Measurements from ENCODE around the gene PTPRD. TPM values are rescaled to one million over a fixed set of nuclear protein-coding genes. Genes with fewer than 3 reads are reported as not detected.

The PTPRD gene
- total RNA-seq, 1 donor from 2014 or later = 5.7 TPM

- Mint-ChIP-seq H3K4me3 (ENCODE audit: unreplicated experiment) (no peak overlapping the region), H3K27ac (ENCODE audit: unreplicated experiment) (no peak overlapping the region), H3K27me3 (ENCODE audit: low read depth) (no peaks in the 10 kb centered on the region), H3K4me1 (ENCODE audit: low read depth) (no peaks in the 10 kb centered on the region), H3K36me3 (ENCODE audit: low read depth) (no peaks in the 10 kb centered on the region), H3K9me3 (ENCODE audit: low read depth) (no peaks in the 10 kb centered on the region)
- DNase-seq (ENCODE audit: low spot score) = no peak
- TF ChIP-seq CTCF (IDR thresholded peaks at IDR 0.05) = no peak
Observed at GRCh38 chr9:10148796-10149195, 464.0 kb downstream of the PTPRD start.

GRCh38 chr9:10146517-10147331 is 466.1 kb downstream of the PTPRD start:
- no peaks in the 10 kb centered on the region for H3K36me3 Mint-ChIP-seq (ENCODE audit: low read depth)
- no peak overlapping the region for H3K27ac Mint-ChIP-seq (ENCODE audit: unreplicated experiment)
- H3K9me3 Mint-ChIP-seq (ENCODE audit: low read depth) = no peaks in the 10 kb centered on the region
- no peak overlapping the region for H3K4me3 Mint-ChIP-seq (ENCODE audit: unreplicated experiment)
- DNase-seq (ENCODE audit: low spot score) = no peak
- H3K4me1 Mint-ChIP-seq (ENCODE audit: low read depth) = no peaks in the 10 kb centered on the region
- TF ChIP-seq CTCF (IDR thresholded peaks at IDR 0.05) = no peak
- H3K27me3 Mint-ChIP-seq (ENCODE audit: low read depth) = no peaks in the 10 kb centered on the region

- no peak for DNase-seq (ENCODE audit: low spot score)
- H3K36me3 Mint-ChIP-seq (ENCODE audit: low read depth) = no peaks in the 10 kb centered on the region
- no peaks in the 10 kb centered on the region for H3K9me3 Mint-ChIP-seq (ENCODE audit: low read depth)
- no peak overlapping the region for H3K4me3 Mint-ChIP-seq (ENCODE audit: unreplicated experiment)
- H3K4me1 Mint-ChIP-seq (ENCODE audit: low read depth) = no peaks in the 10 kb centered on the region
- no peaks in the 10 kb centered on the region for H3K27me3 Mint-ChIP-seq (ENCODE audit: low read depth)
- no peak overlapping the region for H3K27ac Mint-ChIP-seq (ENCODE audit: unreplicated experiment)
- TF ChIP-seq CTCF (IDR thresholded peaks at IDR 0.05) = no peak
Observed at GRCh38 chr9:10144355-10144754, 468.4 kb downstream of the PTPRD start.

- Mint-ChIP-seq H3K4me1 (ENCODE audit: low read depth) (no peaks in the 10 kb centered on the region), H3K27me3 (ENCODE audit: low read depth) (peaks cover 8% of the 10 kb centered on the region), H3K9me3 (ENCODE audit: low read depth) (peaks cover 17% of the 10 kb centered on the region), H3K4me3 (ENCODE audit: unreplicated experiment) (no peak overlapping the region), H3K27ac (ENCODE audit: unreplicated experiment) (no peak overlapping the region), H3K36me3 (ENCODE audit: low read depth) (no peaks in the 10 kb centered on the region)
- no peak for DNase-seq (ENCODE audit: low spot score)
- TF ChIP-seq CTCF (IDR thresholded peaks at IDR 0.05) = no peak
Observed at GRCh38 chr9:10135553-10135952, 477.2 kb downstream of the PTPRD start.

GRCh38 chr9:10134266-10134665 is 478.5 kb downstream of the PTPRD start:
- no peak overlapping the region for H3K4me3 Mint-ChIP-seq (ENCODE audit: unreplicated experiment)
- H3K27ac Mint-ChIP-seq (ENCODE audit: unreplicated experiment) = no peak overlapping the region
- DNase-seq (ENCODE audit: low spot score) = no peak
- H3K36me3 Mint-ChIP-seq (ENCODE audit: low read depth) = no peaks in the 10 kb centered on the region
- H3K4me1 Mint-ChIP-seq (ENCODE audit: low read depth) = no peaks in the 10 kb centered on the region
- no peak for TF ChIP-seq CTCF (IDR thresholded peaks at IDR 0.05)
- peaks cover 17% of the 10 kb centered on the region for H3K9me3 Mint-ChIP-seq (ENCODE audit: low read depth)
- peaks cover 8% of the 10 kb centered on the region for H3K27me3 Mint-ChIP-seq (ENCODE audit: low read depth)

Measured in chondrocyte (in vitro differentiated cells).